GM19023 (cell line): Measurements from ENCODE around the gene LRIT1.
A peak's percentile ranks its signal among the peaks of the same experiment; 100 is the strongest.
"Not testable (repeated sequence)": the region's sequence is repeated elsewhere in the genome, so short reads cannot be mapped to it uniquely, and the experiment has no call there.

Experiments
- ATAC-seq: cut with Tn5 transposase; IDR thresholded peaks from one replicate; pipeline ENCODE4 v1.9.1; 2021; ENCODE audit warnings: mild to moderate bottlenecking, moderate library complexity; ENCODE audit not compliant: unreplicated experiment

Gene LRIT1

GRCh38 chr10:84241185-84241790 is at the start of gene LRIT1:
LRIT1 (minus strand) TSS chr10:84241546; CDS start chr10:84241439, 107 bp downstream.
- ATAC-seq: no peak

GRCh38 chr10:84290235-84290634 is 48.9 kb upstream of the LRIT1 start:
- no peak for ATAC-seq

- no peak for ATAC-seq
These were observed 48.3 kb upstream of the LRIT1 start for GRCh38 chr10:84289521-84290200.

- no peak for ATAC-seq
These were observed 46.8 kb upstream of the LRIT1 start for GRCh38 chr10:84288151-84288550.

GRCh38 chr10:84286695-84287094 is 45.3 kb upstream of the LRIT1 start:
- no peak for ATAC-seq

GRCh38 chr10:84279876-84280475 is 38.6 kb upstream of the LRIT1 start:
- ATAC-seq: not testable (repeated sequence)

- no peak for ATAC-seq
These were observed 29.4 kb upstream of the LRIT1 start for GRCh38 chr10:84270708-84271107.

- ATAC-seq: no peak
These were observed 28.4 kb upstream of the LRIT1 start for GRCh38 chr10:84269773-84270172.

- ATAC-seq: no peak
These were observed 27.8 kb upstream of the LRIT1 start for GRCh38 chr10:84269162-84269561.

- peak; percentile 46 for ATAC-seq
These were observed 26.3 kb upstream of the LRIT1 start for GRCh38 chr10:84267503-84268126.

- ATAC-seq: no peak
These were observed 24.1 kb upstream of the LRIT1 start for GRCh38 chr10:84265418-84265817.

GRCh38 chr10:84264611-84265141 is 23.3 kb upstream of the LRIT1 start:
- ATAC-seq: peak; percentile 97

- ATAC-seq: no peak
These were observed 22.4 kb upstream of the LRIT1 start for GRCh38 chr10:84263716-84264115.

GRCh38 chr10:84262190-84262956 is 21.0 kb upstream of the LRIT1 start:
- no peak for ATAC-seq

GRCh38 chr10:84261236-84261915 is 20.0 kb upstream of the LRIT1 start:
- ATAC-seq: no peak

- ATAC-seq: no peak
These were observed 16.8 kb upstream of the LRIT1 start for GRCh38 chr10:84258034-84258695.

- no peak for ATAC-seq
These were observed 16.1 kb upstream of the LRIT1 start for GRCh38 chr10:84257343-84258020.

GRCh38 chr10:84256510-84257342 is 15.4 kb upstream of the LRIT1 start:
- peak; percentile 68 for ATAC-seq
